HepG2 (cell line): ENCODE measurements around the gene ISOC2. TPM values are rescaled to one million over a fixed set of nuclear protein-coding genes. Genes with fewer than 3 reads are reported as not detected.

ENCODE experiments used
- ARHGAP35 ChIP-seq: sonication (generic); formaldehyde crosslinking; IDR thresholded peaks from 2 replicates; pipeline ENCODE4 v1.9.0; 2022; ENCODE audit warnings: mild to moderate bottlenecking, inconsistent platforms, moderate library complexity, missing genetic modification reagents, borderline replicate concordance
- ARNT2 ChIP-seq: sonication (generic); formaldehyde crosslinking; IDR thresholded peaks from 2 replicates; pipeline ENCODE4 v1.8.0; 2022; ENCODE audit warnings: mild to moderate bottlenecking, low read depth, missing genetic modification reagents, moderate library complexity
- CENPT ChIP-seq: sonication (generic); formaldehyde crosslinking; IDR thresholded peaks from 2 replicates; pipeline ENCODE4 v1.8.0; 2022; ENCODE audit warnings: low read depth, mild to moderate bottlenecking, moderate library complexity, missing genetic modification reagents
- HDAC6 ChIP-seq: fragments of 200-600 bp; sonication (generic); IDR thresholded peaks from 2 replicates; pipeline ENCODE4 v1.7.0; 2017; ENCODE audit warnings: mild to moderate bottlenecking, antibody characterized with exemption, low read length, low read depth
- HES4 ChIP-seq: sonication (generic); formaldehyde crosslinking; IDR thresholded peaks from 2 replicates; pipeline ENCODE4 v1.9.0; 2021; ENCODE audit warnings: mild to moderate bottlenecking, missing genetic modification reagents, borderline replicate concordance
- KDM2A ChIP-seq: sonication (generic); formaldehyde crosslinking; IDR thresholded peaks from 2 replicates; pipeline ENCODE4 v1.4.0; 2020; ENCODE audit warnings: low read depth, missing genetic modification reagents, borderline replicate concordance
- LRRFIP1 ChIP-seq: sonication (generic); formaldehyde crosslinking; conservative IDR thresholded peaks from 2 replicates; pipeline ENCODE4 v1.4.0; 2020; ENCODE audit warnings: missing genetic modification reagents
- MLX ChIP-seq: IDR thresholded peaks from 2 replicates; pipeline ENCODE4 v1.6.1; 2016
- NFE2 ChIP-seq: sonication (generic); formaldehyde crosslinking; IDR thresholded peaks from 2 replicates; pipeline ENCODE4 v1.4.0; 2020; ENCODE audit warnings: missing genetic modification reagents
- NONO ChIP-seq, 2 experiments: fragments of 450-650 bp in 1 of 2; sonication (generic) in 1 of 2; formaldehyde crosslinking in 1 of 2; IDR thresholded peaks in 1 of 2; conservative IDR thresholded peaks in 1 of 2; 2 replicates each; pipeline versions ENCODE4 v1.6.1 to v1.8.0; 2017 to 2022; ENCODE audit warnings: mild to moderate bottlenecking in 1 of 2, missing genetic modification reagents in 1 of 2, moderate library complexity in 1 of 2
- NR2F6 ChIP-seq, 2 experiments: IDR thresholded peaks; 2 replicates each; pipeline ENCODE4 v1.6.1; 2016; ENCODE audit warnings: antibody characterized with exemption in 1 of 2, mild to moderate bottlenecking in 1 of 2
- POGK ChIP-seq: sonication (generic); formaldehyde crosslinking; conservative IDR thresholded peaks from 2 replicates; pipeline ENCODE4 v1.8.0; 2022; ENCODE audit warnings: mild to moderate bottlenecking, moderate library complexity, missing genetic modification reagents
- TFAP4 ChIP-seq: sonication (generic); IDR thresholded peaks from 2 replicates; pipeline ENCODE4 v1.6.1; 2016; ENCODE audit warnings: low read depth, borderline replicate concordance
- XRCC5 ChIP-seq: fragments of 200-400 bp; formaldehyde crosslinking; optimal IDR thresholded peaks from 2 replicates; pipeline ENCODE3; 2017; ENCODE audit warnings: mild to moderate bottlenecking, low read length
- ZBTB20 ChIP-seq: sonication (generic); formaldehyde crosslinking; IDR thresholded peaks from 2 replicates; pipeline ENCODE4 v1.8.1; 2023; ENCODE audit warnings: missing genetic modification reagents, low read depth, mild to moderate bottlenecking, borderline replicate concordance
- ZKSCAN5 ChIP-seq: sonication (generic); formaldehyde crosslinking; IDR thresholded peaks from 2 replicates; pipeline ENCODE4 v1.5.1; 2020; ENCODE audit warnings: mild to moderate bottlenecking, missing genetic modification reagents
- ZMAT3 ChIP-seq: sonication (generic); formaldehyde crosslinking; conservative IDR thresholded peaks from 2 replicates; pipeline ENCODE4 v1.7.0; 2021; ENCODE audit warnings: missing genetic modification reagents
- ZNF143 ChIP-seq: sonication (generic); formaldehyde crosslinking; IDR thresholded peaks from 2 replicates; pipeline ENCODE4 v1.4.0; 2020; ENCODE audit warnings: missing genetic modification reagents
- ZNF329 ChIP-seq: sonication (generic); formaldehyde crosslinking; IDR thresholded peaks from 2 replicates; pipeline ENCODE4 v1.9.0; 2021; ENCODE audit warnings: low read depth, mild to moderate bottlenecking, missing genetic modification reagents
- ZNF451 ChIP-seq: sonication (generic); formaldehyde crosslinking; IDR thresholded peaks from 2 replicates; pipeline ENCODE4 v1.5.0; 2020; ENCODE audit warnings: mild to moderate bottlenecking, missing genetic modification reagents
- ZNF749 ChIP-seq: sonication (generic); formaldehyde crosslinking; IDR thresholded peaks from 2 replicates; pipeline ENCODE4 v1.8.0; 2022; ENCODE audit warnings: mild to moderate bottlenecking, missing genetic modification reagents, moderate library complexity, borderline replicate concordance
- ZNF780A ChIP-seq: sonication (generic); formaldehyde crosslinking; IDR thresholded peaks from 2 replicates; pipeline ENCODE4 v1.8.0; 2022; ENCODE audit warnings: mild to moderate bottlenecking, missing genetic modification reagents, moderate library complexity
- ZNF788 ChIP-seq: sonication (generic); formaldehyde crosslinking; IDR thresholded peaks from 2 replicates; pipeline ENCODE4 v1.5.0; 2020; ENCODE audit warnings: mild to moderate bottlenecking, missing genetic modification reagents, borderline replicate concordance
- ZSCAN31 ChIP-seq: sonication (generic); formaldehyde crosslinking; IDR thresholded peaks from 2 replicates; pipeline ENCODE4 v1.5.0; 2020; ENCODE audit warnings: low read depth, mild to moderate bottlenecking, missing genetic modification reagents
- polyA plus RNA-seq, 8 experiments: library from polyadenylated mRNA; depleted of rRNA in 3 of 8; stranded (reverse) in 7 of 8; unstranded in 1 of 8; fragments of >200 nt; fragmentation: Illumina TruSeq in 4 of 8; extraction: Trizol in 4 of 8; gene quantifications; 2 replicates each; pipeline versions ENCODE4 v1.2.1 to v1.2.3, GENCODE V29; 2011 to 2016; ENCODE audit warnings: low read depth in 4 of 8, missing spikeins in 1 of 8, mixed read lengths in 1 of 8; ENCODE audit not compliant: insufficient read depth in 1 of 8
- total RNA-seq, 5 experiments: library from RNA; depleted of rRNA; stranded (reverse); fragments of >200 nt; fragmentation: Illumina TruSeq; extraction: Trizol; gene quantifications; 2 replicates each; pipeline ENCODE4 v1.2.3, GENCODE V29; 2016; ENCODE audit warnings: low read depth in 1 of 5

Gene ISOC2
- total and polyA plus RNA-seq, 2 of the 13 experiments (the other 11 are each of a cell fraction or from before 2014, with no cell fraction given) = 76.8 to 105 TPM

- TF ChIP-seq POGK (CRISPR knock-in tag) (no peak), ZNF451 (CRISPR knock-in tag) (no peak), HDAC6 (no peak), NFE2 (CRISPR knock-in tag) (no peak), CENPT (CRISPR knock-in tag) (no peak), KDM2A (CRISPR knock-in tag) (peak; percentile 98), TFAP4 (no peak), NR2F6 (IDR thresholded peaks at IDR 0.05) (no peak), NR2F6 (CRISPR knock-in tag; IDR thresholded peaks at IDR 0.05) (no peak), ZNF143 (CRISPR knock-in tag) (no peak), ZBTB20 (CRISPR knock-in tag) (no peak), NONO (IDR thresholded peaks at IDR 0.05) (no peak), NONO (CRISPR knock-in tag; conservative IDR thresholded peaks at IDR 0.05) (no peak), ZSCAN31 (no peak), ZNF749 (no peak), ARHGAP35 (no peak), MLX (CRISPR knock-in tag) (no peak), HES4 (CRISPR knock-in tag) (no peak), ZNF780A (no peak), LRRFIP1 (no peak), ZMAT3 (CRISPR knock-in tag) (no peak; the same call in 1 of the 2 replicates), XRCC5 (no peak), ZNF329 (CRISPR knock-in tag) (no peak), ARNT2 (CRISPR knock-in tag) (no peak), ZKSCAN5 (CRISPR knock-in tag) (no peak), ZNF788 (CRISPR knock-in tag) (peak; percentile 52; the same call in 1 of the 2 replicates)
Measured at GRCh38 chr19:55484593-55485438, 23.4 kb upstream of the ISOC2 start, which contains the start of gene NAT14 (continued).
